Stimulated activated naive CD4-positive, alpha-beta T cell (primary cell): ENCODE measurements around the gene DUSP18.
"Not testable (repeated sequence)": the region's sequence is repeated elsewhere in the genome, so short reads cannot be mapped to it uniquely, and the experiment has no call there.

Experiments
- DNase-seq, 6 experiments: peaks; one replicate each; lab custom pipeline; 2025; lab: John Stamatoyannopoulos, UW

DUSP18 gene

DNA sequence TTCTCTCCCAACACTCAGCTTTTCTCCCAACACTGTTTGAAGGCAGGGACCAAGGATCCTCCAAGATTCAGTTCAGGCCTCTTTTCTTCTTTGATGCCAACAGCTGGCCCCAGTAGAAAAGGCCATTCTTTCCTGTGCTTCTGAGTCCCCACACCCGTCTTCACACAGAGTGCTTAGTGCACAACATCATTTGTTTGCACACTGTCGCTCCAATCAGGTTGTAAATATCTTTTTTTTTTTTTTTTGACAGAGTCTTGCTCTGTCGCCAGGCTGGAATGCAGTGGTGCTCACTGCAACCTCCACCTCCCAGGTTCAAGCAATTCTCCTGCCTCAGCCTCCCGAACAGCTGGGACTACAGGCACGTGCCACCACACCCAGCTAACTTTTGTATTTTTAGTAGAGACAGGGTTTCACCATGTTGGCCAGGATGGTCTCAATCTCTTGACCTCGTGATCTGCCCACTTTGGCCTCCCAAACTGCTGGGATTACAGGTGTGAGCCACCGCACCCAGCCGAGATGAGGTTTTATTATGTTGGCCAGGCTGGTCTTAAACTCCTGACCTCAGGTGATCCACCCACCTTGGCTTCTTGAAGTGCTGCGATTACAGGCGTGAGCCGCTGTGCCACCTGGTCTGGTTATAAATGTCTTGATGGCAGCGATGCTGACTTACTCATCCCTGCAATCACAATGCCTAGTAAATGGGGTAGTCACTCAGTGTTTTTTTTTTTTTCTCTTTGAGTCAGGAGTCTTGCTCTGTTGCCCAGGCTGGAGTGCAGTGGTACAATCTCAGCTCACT lies 12.4 kb upstream of the DUSP18 start:
- DNase-seq = not testable (repeated sequence)

GRCh38 chr22:30676565-30676964 lies 8.9 kb upstream of the DUSP18 start:
- not testable (repeated sequence) for DNase-seq

DNA sequence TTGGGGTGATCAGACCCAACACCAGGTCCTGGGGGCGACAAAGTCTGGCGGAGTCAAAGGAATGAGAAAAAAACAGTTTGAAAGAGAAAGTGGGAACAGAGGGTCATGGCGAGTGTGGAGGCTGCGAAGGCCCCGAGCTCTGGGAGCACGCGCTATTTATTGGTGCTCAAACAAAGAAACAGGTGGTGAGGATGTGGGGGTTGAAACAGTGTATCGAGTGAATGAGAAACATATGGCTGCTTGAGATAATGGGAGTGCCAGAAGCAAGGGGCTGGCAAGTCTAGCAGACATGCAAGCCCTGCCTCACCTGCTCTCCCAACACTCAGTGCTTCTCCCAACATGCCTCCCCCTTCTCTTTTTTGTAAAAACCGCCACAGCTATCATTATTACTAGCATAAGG lies 7.8 kb upstream of the DUSP18 start:
- DNase-seq = no peak

- no peak for DNase-seq
Observed at GRCh38 chr22:30674482-30674881, 6.8 kb upstream of the DUSP18 start.

GRCh38 chr22:30673136-30673535 lies 5.5 kb upstream of the DUSP18 start:
- DNase-seq = no peak

DNA sequence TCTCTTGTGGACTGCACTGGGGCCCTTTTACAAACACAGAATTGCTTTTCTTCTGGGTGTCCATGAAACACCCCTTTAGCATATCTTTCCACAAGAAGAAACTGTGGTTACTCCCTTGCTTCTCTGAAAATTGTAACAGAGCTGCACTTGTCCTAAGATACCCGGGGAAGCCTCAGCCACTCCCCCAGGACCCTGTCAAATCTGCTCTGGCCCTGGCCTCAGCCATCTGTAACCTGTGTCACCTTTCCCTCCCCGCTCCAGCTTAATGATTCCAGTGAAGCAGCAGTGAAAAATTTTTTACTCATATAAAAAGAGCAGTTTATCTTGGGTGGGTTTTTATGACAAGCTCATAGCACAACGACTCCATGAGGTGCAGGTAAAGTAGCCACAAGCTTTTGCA lies 3.4 kb upstream of the DUSP18 start:
- DNase-seq = no peak

- peak in 1 of 6 experiments; percentile 18 for DNase-seq
Observed at GRCh38 chr22:30668386-30668710, 673 bp upstream of the DUSP18 start.

DNA sequence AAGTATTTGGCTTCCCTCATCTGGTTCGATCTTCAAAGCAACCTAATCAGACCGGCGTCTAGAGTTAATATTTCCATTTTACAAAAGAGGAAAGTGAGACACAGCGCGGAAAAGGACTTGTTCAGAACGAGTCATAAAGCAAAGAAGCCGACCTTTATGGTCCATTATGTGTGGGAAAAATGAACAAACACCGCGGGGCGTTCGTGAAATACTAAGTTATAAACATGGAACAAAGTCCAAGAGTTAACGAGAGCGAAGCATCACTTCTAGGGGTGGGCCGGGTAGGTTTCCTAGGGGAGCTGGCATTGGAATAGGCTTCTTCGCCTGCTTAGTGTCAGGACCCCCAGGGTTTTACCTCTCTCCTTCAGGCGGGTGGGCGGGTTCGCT lies 575 bp downstream of the DUSP18 start:
- DNase-seq = peak in 1 of 6 experiments; percentile 46

- no peak for DNase-seq
Observed at GRCh38 chr22:30665786-30666185, 1.9 kb downstream of the DUSP18 start.

DNA sequence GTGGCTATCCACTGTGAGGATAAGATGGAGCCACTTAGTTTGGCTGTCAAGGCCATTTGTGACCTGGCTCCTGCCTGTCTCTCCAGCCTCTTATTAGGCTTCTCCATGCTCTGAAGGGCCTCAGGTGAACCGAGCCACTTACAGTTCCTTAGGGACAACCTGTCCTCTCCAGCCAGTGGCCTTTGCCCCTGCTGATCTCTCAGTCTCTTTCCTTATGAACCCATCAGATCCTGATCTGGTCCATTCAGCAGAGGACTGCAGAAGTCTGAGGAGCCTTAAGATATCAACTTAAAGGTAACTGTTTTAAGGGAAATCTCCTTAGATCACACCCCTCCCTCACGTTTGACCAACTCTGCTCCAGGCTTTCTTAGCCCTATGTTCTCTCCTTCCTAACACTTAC lies 2.4 kb downstream of the DUSP18 start:
- no peak for DNase-seq

- DNase-seq = no peak
Observed at GRCh38 chr22:30664798-30665197, 2.9 kb downstream of the DUSP18 start.

- no peak for DNase-seq
Observed at GRCh38 chr22:30662040-30662439, 5.6 kb downstream of the DUSP18 start.

DNA sequence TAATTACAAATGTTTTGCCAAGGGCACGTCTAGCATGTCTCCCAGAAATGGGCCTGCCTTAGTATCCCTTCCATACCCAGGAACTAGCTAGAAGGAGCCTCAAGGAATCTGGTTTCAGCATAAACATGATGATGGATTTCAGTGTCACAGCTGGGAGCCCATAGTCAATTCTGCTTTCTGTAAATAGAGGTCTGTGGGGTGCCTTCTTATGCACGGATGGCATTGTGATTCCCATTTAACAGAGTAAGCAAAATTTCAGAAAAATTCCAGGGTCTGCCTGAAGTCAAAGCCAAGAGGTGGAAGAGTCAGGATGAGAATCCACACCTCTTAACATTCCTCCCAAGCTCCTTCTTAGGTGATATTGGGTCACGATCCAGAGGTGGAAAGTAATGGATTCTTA lies 12.1 kb downstream of the DUSP18 start:
- no peak for DNase-seq

DNA sequence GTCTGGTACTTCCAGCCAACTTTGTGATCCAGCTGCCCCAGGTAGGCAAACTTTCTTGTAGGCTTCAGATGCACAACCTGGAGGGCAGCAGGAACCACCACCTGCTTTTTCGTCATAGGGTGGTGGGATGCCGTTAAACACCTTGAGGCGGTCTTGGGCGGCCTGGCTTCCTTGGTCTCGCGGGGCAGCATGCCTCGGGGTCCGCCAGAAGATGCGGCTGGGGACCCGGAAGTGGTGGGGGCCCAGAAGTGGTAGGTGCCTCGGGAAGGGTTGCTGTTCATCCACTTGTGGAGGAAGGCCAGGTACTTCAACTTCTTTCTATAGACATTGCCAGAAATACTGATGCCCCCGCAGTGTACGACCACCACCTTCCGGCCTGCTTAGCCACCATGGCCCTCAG lies 13.3 kb downstream of the DUSP18 start:
- no peak for DNase-seq

DNA sequence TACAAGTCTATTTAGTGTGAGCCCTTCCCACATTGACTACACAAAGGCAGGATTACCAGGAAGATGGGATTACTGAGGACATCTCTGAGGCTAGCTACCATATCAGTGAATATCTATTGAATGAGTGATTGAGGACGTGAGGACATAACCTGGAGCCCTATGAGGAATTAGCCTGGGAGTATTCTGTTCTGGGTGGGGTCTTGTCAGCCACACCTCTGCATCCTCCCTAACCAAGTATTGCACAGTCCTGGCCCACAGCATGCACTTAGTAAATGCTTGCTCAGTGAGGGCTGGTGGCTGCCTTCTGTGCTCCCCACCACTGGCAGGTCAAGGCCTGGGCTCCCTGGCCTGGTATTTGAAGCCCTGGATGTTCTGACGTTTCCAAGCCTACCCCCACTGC lies 14.8 kb downstream of the DUSP18 start:
- no peak for DNase-seq

GRCh38 chr22:30650508-30651116 lies 17.1 kb downstream of the DUSP18 start:
- no peak for DNase-seq

DNA sequence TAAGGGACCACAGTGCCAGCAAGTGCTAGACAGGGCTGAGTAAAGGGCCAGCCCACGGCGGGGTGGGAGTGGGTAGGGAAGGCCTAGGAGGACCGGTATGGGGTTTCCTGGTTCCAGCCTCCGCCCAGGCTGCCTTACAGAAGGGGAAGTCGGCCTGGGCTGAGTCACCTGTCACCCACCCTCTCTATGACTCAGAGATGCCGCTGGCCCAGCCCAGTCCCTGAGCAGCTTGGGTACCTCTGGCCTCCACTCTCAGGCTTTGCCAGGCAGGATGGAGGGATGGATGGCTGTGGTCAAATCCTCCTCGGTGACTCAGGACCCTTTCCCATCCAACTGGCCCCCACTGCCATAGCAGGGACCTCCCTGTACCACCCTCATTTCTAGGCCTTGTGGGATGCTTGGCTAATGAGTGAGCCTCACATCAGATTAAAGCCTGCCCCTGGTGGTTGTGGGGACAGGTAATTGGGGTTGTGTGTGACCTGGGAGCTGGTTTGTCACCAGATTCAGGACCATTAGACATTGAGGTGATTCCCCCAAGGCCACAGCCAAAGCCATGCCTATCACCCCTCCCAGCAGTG lies 18.2 kb downstream of the DUSP18 start:
- no peak for DNase-seq

DNA sequence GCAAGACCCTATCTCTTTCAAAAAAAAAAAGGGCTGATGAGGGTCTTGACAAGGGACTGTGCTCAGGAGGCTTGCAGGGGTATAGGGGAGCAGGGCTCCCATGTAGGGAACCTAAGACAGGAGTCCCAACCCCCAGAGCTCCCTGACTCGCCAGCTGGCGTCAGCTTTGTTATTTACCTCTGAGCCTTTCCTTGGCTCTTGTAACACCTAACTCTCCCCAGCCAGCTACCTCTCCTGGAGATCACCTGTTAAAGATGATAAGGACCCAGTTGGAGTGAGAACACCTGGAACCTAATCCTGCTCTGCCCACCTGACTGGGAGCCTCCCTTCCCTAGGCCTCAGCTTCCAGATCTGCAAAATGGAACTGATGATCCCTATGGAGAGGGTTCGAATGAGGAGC lies 18.9 kb downstream of the DUSP18 start:
- DNase-seq = no peak

DNA sequence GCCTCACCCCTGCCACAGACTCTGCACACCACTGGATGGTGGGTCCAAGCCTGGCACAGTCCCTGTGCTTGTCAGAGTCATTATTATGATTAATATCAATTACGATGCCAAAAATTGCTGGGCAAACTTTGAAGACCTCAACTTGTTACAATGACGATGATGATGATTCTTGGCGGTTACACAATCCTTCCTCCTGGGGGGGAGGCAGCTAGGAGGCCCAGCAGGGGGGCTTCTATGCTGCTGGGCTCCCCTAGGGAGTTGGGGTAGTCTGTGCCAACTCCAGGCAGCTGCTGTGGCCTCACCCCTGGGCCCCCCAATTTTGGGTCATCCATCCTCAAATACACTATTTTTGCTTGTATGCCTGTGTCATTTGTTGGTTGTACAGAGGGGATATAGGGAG lies 20.1 kb downstream of the DUSP18 start:
- no peak for DNase-seq

GRCh38 chr22:30646518-30647160 lies 21.0 kb downstream of the DUSP18 start:
- no peak for DNase-seq

- no peak for DNase-seq
Observed at GRCh38 chr22:30643055-30643875, 24.4 kb downstream of the DUSP18 start.

GRCh38 chr22:30640839-30641430 lies 26.7 kb downstream of the DUSP18 start:
- no peak for DNase-seq
